H1 (cell line): ENCODE measurements around the gene PKD1. TPM values are rescaled to one million over a fixed set of nuclear protein-coding genes. Genes with fewer than 3 reads are reported as not detected.

Source experiments
- CTCF ChIA-PET: fragments of 300-600 bp; sonication (Branson Sonifier 250); formaldehyde crosslinking; loops from one replicate; lab custom pipeline; 2021; ENCODE audit not compliant: partially characterized antibody; lab: Charles Lee
- POLR2A ChIA-PET: fragments of 300-600 bp; sonication (Branson Sonifier 250); formaldehyde crosslinking; loops from one replicate; lab custom pipeline; 2021; ENCODE audit warnings: inconsistent platforms; ENCODE audit not compliant: partially characterized antibody; lab: Charles Lee
- DNase-seq, 2 experiments: peaks; one replicate each; pipeline versions ENCODE4 v3.0.0 to v3.0.0-alpha.2; 2010 to 2022; ENCODE audit warnings: low spot score in 2 of 2, low read depth in 1 of 2, mixed read lengths in 1 of 2
- FAIRE-seq: peaks from 2 replicates; lab custom pipeline; 2011; peaks lifted over from hg19 to GRCh38; lab: Jason Lieb, UNC
- H2AFZ ChIP-seq: 2 replicates; pipeline ENCODE4 v1.8.1; 2012; ENCODE audit warnings: low read length, inconsistent platforms
- H2AK5ac ChIP-seq: 2 replicates; pipeline ENCODE4 v1.6.1; 2013; ENCODE audit warnings: low read depth, low read length
- H2BK120ac ChIP-seq: replicated peaks from 2 replicates; pipeline ENCODE3; 2013; ENCODE audit warnings: low read depth, low read length, inconsistent platforms
- H2BK12ac ChIP-seq: 2 replicates; pipeline ENCODE4 v1.6.1; 2013; ENCODE audit warnings: low read depth, low read length
- H2BK15ac ChIP-seq: 2 replicates; pipeline ENCODE4 v1.6.1; 2013; ENCODE audit warnings: low read length
- H2BK20ac ChIP-seq: 2 replicates; pipeline ENCODE4 v1.6.1; 2013; ENCODE audit warnings: low read length
- H2BK5ac ChIP-seq: 2 replicates; pipeline ENCODE4 v1.6.1; 2013; ENCODE audit warnings: low read depth, low read length
- H3K14ac ChIP-seq: 2 replicates; pipeline ENCODE4 v1.6.1; 2013; ENCODE audit warnings: inconsistent platforms; ENCODE audit not compliant: insufficient read length
- H3K18ac ChIP-seq: 2 replicates; pipeline ENCODE4 v1.6.1; 2013; ENCODE audit warnings: low read length; ENCODE audit errors: extremely low read depth
- H3K23ac ChIP-seq: 2 replicates; pipeline ENCODE4 v1.6.1; 2013; ENCODE audit warnings: inconsistent platforms; ENCODE audit not compliant: insufficient read length
- H3K23me2 ChIP-seq: 2 replicates; pipeline ENCODE4 v1.6.1; 2013; ENCODE audit warnings: low read depth, low read length
- H3K27ac ChIP-seq: 2 replicates; pipeline ENCODE4 v1.6.1; 2011; ENCODE audit warnings: low read depth, low read length, inconsistent platforms
- H3K27me3 ChIP-seq, 4 experiments: replicated peaks in 1 of 4; 1 replicate in 1 of 4; 2 replicates in 3 of 4; pipeline versions ENCODE4 v1.6.1 to v1.8.1; 2011 to 2013; ENCODE audit warnings: low read length in 3 of 4, mild to moderate bottlenecking in 3 of 4, inconsistent platforms in 2 of 4, mixed read lengths in 2 of 4, moderate library complexity in 1 of 4; ENCODE audit not compliant: control insufficient read depth in 3 of 4, insufficient read depth in 3 of 4; ENCODE audit errors: extremely low read depth in 1 of 4
- H3K36me3 ChIP-seq, 4 experiments: 2 replicates each; pipeline versions ENCODE4 v1.6.1 to v1.8.1; 2011 to 2013; ENCODE audit warnings: mild to moderate bottlenecking in 4 of 4, low read length in 3 of 4, moderate library complexity in 2 of 4, control low read depth in 1 of 4, inconsistent platforms in 1 of 4; ENCODE audit not compliant: insufficient read depth in 4 of 4, control insufficient read depth in 2 of 4
- H3K4ac ChIP-seq: replicated peaks from 2 replicates; pipeline ENCODE3; 2013; ENCODE audit warnings: low read length, low read depth, mixed read lengths, inconsistent platforms; ENCODE audit not compliant: insufficient read length
- H3K4me1 ChIP-seq, 4 experiments: replicated peaks in 1 of 4; 1 replicate in 1 of 4; 2 replicates in 3 of 4; pipeline versions ENCODE4 v1.6.1 to v1.8.1; 2011 to 2013; ENCODE audit warnings: low read length in 3 of 4, inconsistent platforms in 2 of 4, mixed read lengths in 1 of 4; ENCODE audit not compliant: insufficient read depth in 4 of 4, control insufficient read depth in 3 of 4
- H3K4me2 ChIP-seq, 2 experiments: 2 replicates each; pipeline versions ENCODE4 v1.6.1 to v1.8.1; 2011 to 2013; ENCODE audit warnings: low read depth in 2 of 2, low read length in 2 of 2, control low read depth in 1 of 2, inconsistent platforms in 1 of 2, mild to moderate bottlenecking in 1 of 2; ENCODE audit not compliant: insufficient read depth in 1 of 2
- H3K4me3 ChIP-seq, 4 experiments: fragments of 200-600, 300-600 bp in 1 of 4; sonication (generic), shearing (Covaris generic), sonication (Bioruptor Twin) in 1 of 4; 2 replicates each; pipeline versions ENCODE4 v1.5.1 to v1.8.1; 2011 to 2016; ENCODE audit warnings: low read length in 4 of 4, low read depth in 3 of 4, control low read depth in 2 of 4, inconsistent platforms in 2 of 4, mild to moderate bottlenecking in 2 of 4, mixed read lengths in 1 of 4, moderate library complexity in 1 of 4; ENCODE audit not compliant: insufficient read depth in 2 of 4; ENCODE audit errors: extremely low read depth in 1 of 4
- H3K56ac ChIP-seq: replicated peaks from 2 replicates; pipeline ENCODE3; 2013; ENCODE audit warnings: low read depth, mild to moderate bottlenecking, mixed read lengths, low read length, inconsistent platforms; ENCODE audit not compliant: insufficient read length
- H3K79me1 ChIP-seq: 2 replicates; pipeline ENCODE4 v1.6.1; 2013; ENCODE audit warnings: low read depth, low read length, control low read depth
- H3K79me2 ChIP-seq, 2 experiments: 2 replicates each; pipeline versions ENCODE4 v1.6.1 to v1.8.1; 2012 to 2013; ENCODE audit warnings: low read length in 2 of 2, mild to moderate bottlenecking in 2 of 2, inconsistent platforms in 1 of 2; ENCODE audit not compliant: insufficient read depth in 2 of 2, control insufficient read depth in 1 of 2
- H3K9ac ChIP-seq, 4 experiments: replicated peaks in 1 of 4; 1 replicate in 1 of 4; 2 replicates in 3 of 4; pipeline versions ENCODE4 v1.6.1 to v1.8.1; 2011 to 2013; ENCODE audit warnings: low read depth in 3 of 4, low read length in 3 of 4, control low read depth in 2 of 4, mild to moderate bottlenecking in 2 of 4, moderate library complexity in 2 of 4, inconsistent platforms in 1 of 4; ENCODE audit errors: extremely low read depth in 1 of 4
- H3K9me3 ChIP-seq, 2 experiments: 2 replicates each; pipeline versions ENCODE4 v1.6.1 to v1.8.1; 2012 to 2013; ENCODE audit warnings: mild to moderate bottlenecking in 2 of 2, moderate library complexity in 2 of 2, control low read depth in 1 of 2, inconsistent platforms in 1 of 2, low read depth in 1 of 2, low read length in 1 of 2, mixed read lengths in 1 of 2; ENCODE audit not compliant: insufficient read depth in 2 of 2
- H4K20me1 ChIP-seq, 2 experiments: replicated peaks in 1 of 2; 2 replicates each; pipeline versions ENCODE3 to v1.8.1; 2011 to 2013; ENCODE audit warnings: inconsistent platforms in 2 of 2, low read length in 2 of 2, mild to moderate bottlenecking in 1 of 2; ENCODE audit not compliant: insufficient read depth in 2 of 2, control insufficient read depth in 1 of 2
- H4K5ac ChIP-seq: 2 replicates; pipeline ENCODE4 v1.6.1; 2013; ENCODE audit warnings: low read length, low read depth, mixed read lengths, inconsistent platforms; ENCODE audit not compliant: insufficient read length
- H4K8ac ChIP-seq: 2 replicates; pipeline ENCODE4 v1.8.0; 2013; ENCODE audit warnings: mild to moderate bottlenecking, moderate library complexity, low read length, inconsistent platforms; ENCODE audit not compliant: insufficient read depth; ENCODE audit errors: extremely low read depth
- H4K91ac ChIP-seq: replicated peaks from 2 replicates; pipeline ENCODE3; 2013; ENCODE audit warnings: low read length, mixed read lengths, inconsistent platforms; ENCODE audit not compliant: insufficient read length
- CREB1 ChIP-seq: IDR thresholded peaks from 2 replicates; pipeline ENCODE4 v1.6.1; 2012; ENCODE audit warnings: inconsistent platforms
- GABPA ChIP-seq: IDR thresholded peaks from 2 replicates; pipeline ENCODE4 v1.6.1; 2011; ENCODE audit warnings: mild to moderate bottlenecking, low read length, moderate library complexity, borderline replicate concordance; ENCODE audit not compliant: insufficient read depth
- KDM5A ChIP-seq: fragments of 200-600 bp; IDR thresholded peaks from 2 replicates; pipeline ENCODE4 v1.7.1; 2012; ENCODE audit warnings: mild to moderate bottlenecking, low read length, inconsistent platforms, mixed read lengths
- SP1 ChIP-seq: IDR thresholded peaks from 2 replicates; pipeline ENCODE4 v1.6.1; 2011; ENCODE audit warnings: low read depth, low read length
- SRF ChIP-seq: IDR thresholded peaks from 2 replicates; pipeline ENCODE4 v1.6.1; 2011; ENCODE audit warnings: mild to moderate bottlenecking, low read depth, low read length, moderate library complexity
- WGBS, 2 experiments: shearing (Covaris generic) in 1 of 2; methylation state at CpG; one replicate each; pipeline versions ENCODE4 v1.1.6 to v1.1.7; 2013 to 2015; ENCODE audit warnings: low lambda C conversion rate in 2 of 2, mixed read lengths in 2 of 2, inconsistent platforms in 1 of 2, low coverage in 1 of 2, missing lambda C conversion rate in 1 of 2; ENCODE audit not compliant: insufficient replicate concordance in 2 of 2, insufficient coverage in 1 of 2, insufficient read length in 1 of 2; ENCODE audit errors: extremely low coverage in 1 of 2, missing lambda C conversion rate in 1 of 2; 5-methylcytosine and 5-hydroxymethylcytosine counted together
- polyA plus RNA-seq, 7 experiments: library from polyadenylated mRNA; depleted of rRNA in 3 of 7; stranded (reverse) in 5 of 7; unstranded in 2 of 7; fragments of >200 nt in 5 of 7; fragments of 200-250 nt in 2 of 7; gene quantifications; 1 replicate in 5 of 7; 2 replicates in 1 of 7; 4 replicates in 1 of 7; pipeline versions ENCODE4 v1.2.1 to v1.2.3, GENCODE V29; 2011 to 2013; ENCODE audit warnings: missing spikeins in 2 of 7, mixed read lengths in 2 of 7
- total RNA-seq: library from RNA; stranded (reverse); fragmentation: NEBNext Ultra II Directional; extraction: Animal tissue kit (Norgen Biotek cat#: 25700); gene quantifications from 2 replicates; pipeline ENCODE4 v1.2.1, GENCODE V29; 2021
- TF ChIP-seq, protein P1 (sequence below): IDR thresholded peaks from 2 replicates; pipeline ENCODE4 v1.6.1; 2011; ENCODE audit warnings: low read depth, mild to moderate bottlenecking, low read length; ENCODE audit not compliant: insufficient read depth
- TF ChIP-seq, protein P2 (sequence below): IDR thresholded peaks from 2 replicates; pipeline ENCODE4 v1.6.1; 2012; ENCODE audit warnings: inconsistent platforms
- TF ChIP-seq, protein P3 (sequence below): IDR thresholded peaks from 2 replicates; pipeline ENCODE4 v1.6.1; 2012; ENCODE audit warnings: low read length, inconsistent platforms

Gene PKD1
- total and polyA plus RNA-seq, 2 of the 8 experiments (the other 6 are each of a cell fraction or from before 2014, with no cell fraction given) = 40.6 to 52.7 TPM

DNA sequence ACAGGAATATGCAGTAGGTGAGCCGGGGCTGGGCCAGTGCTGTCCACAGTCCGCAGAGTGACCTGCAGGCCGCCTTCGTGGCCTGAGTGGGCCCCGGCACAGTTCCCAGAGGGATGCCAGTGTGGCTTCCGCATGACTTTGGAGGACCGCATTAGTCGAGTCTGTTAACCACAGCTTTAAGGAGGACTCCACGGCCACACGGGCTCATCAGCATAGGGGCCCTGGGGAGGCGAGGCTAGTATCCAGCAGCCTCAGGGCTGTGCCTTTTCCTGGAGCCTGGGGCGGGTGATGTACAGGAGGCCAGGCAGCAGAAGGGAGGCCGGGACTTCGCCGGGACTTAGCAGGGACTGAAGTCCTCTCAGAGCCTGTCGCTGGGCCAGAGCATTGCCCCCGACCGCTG, 74.7 kb downstream of the PKD1 start:
- H2BK12ac ChIP-seq = no peak overlapping the region
- H3K18ac ChIP-seq = no peak overlapping the region
- H3K14ac ChIP-seq = no peak overlapping the region
- H3K27ac ChIP-seq = no peak overlapping the region
- H3K9me3 ChIP-seq = no peaks in the 10 kb centered on the region
- no peaks in the 10 kb centered on the region for H3K79me2 ChIP-seq
- no peaks in the 10 kb centered on the region for H3K4me1 ChIP-seq
- no peak for FAIRE-seq
- no peak overlapping the region; the same call in 1 of the 2 replicates for H2BK5ac ChIP-seq
- H3K4me3 ChIP-seq = no peak overlapping the region
- H3K23ac ChIP-seq = no peak overlapping the region
- H3K4ac ChIP-seq = no peak overlapping the region
- no peak overlapping the region for H4K8ac ChIP-seq
- H3K27me3 ChIP-seq = no peaks in the 10 kb centered on the region
- no peak overlapping the region for H4K5ac ChIP-seq
- H2AK5ac ChIP-seq = no peak overlapping the region
- H2BK120ac ChIP-seq = no peak overlapping the region
- H3K56ac ChIP-seq = no peak overlapping the region
- TF ChIP-seq SRF (no peak), CREB1 (no peak), GABPA (no peak), SP1 (no peak), KDM5A (no peak)
- TF ChIP-seq, protein P1, sequence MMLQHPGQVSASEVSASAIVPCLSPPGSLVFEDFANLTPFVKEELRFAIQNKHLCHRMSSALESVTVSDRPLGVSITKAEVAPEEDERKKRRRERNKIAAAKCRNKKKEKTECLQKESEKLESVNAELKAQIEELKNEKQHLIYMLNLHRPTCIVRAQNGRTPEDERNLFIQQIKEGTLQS = no peak
- TF ChIP-seq, protein P2, sequence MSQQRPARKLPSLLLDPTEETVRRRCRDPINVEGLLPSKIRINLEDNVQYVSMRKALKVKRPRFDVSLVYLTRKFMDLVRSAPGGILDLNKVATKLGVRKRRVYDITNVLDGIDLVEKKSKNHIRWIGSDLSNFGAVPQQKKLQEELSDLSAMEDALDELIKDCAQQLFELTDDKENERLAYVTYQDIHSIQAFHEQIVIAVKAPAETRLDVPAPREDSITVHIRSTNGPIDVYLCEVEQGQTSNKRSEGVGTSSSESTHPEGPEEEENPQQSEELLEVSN = no peak
- TF ChIP-seq, protein P3, sequence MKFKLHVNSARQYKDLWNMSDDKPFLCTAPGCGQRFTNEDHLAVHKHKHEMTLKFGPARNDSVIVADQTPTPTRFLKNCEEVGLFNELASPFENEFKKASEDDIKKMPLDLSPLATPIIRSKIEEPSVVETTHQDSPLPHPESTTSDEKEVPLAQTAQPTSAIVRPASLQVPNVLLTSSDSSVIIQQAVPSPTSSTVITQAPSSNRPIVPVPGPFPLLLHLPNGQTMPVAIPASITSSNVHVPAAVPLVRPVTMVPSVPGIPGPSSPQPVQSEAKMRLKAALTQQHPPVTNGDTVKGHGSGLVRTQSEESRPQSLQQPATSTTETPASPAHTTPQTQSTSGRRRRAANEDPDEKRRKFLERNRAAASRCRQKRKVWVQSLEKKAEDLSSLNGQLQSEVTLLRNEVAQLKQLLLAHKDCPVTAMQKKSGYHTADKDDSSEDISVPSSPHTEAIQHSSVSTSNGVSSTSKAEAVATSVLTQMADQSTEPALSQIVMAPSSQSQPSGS = no peak
- no peak overlapping the region; a peak in 1 of 7 replicates for H3K9ac ChIP-seq
- peaks cover 0 to 13% of the 10 kb centered on the region in 2 experiments for H4K20me1 ChIP-seq
- ChIA-PET CTCF (interaction anchor here (1.0 to 2.2 kb wide), 4 partner anchors 12 to 56 kb away, joined by 3 to 6 read pairs (median 4); no protein-coding TSS in a partner anchor), POLR2A (interaction anchor here (0.9 to 3.6 kb wide), 6 partner anchors 9 to 150 kb away, joined by 3 to 11 read pairs (median 5); partner anchors contain the start of genes BRICD5, NTHL1, TRAF7 and TSC2)
- DNase-seq = no peak
- no peak overlapping the region for H2AFZ ChIP-seq
- no peak overlapping the region for H2BK15ac ChIP-seq
- WGBS, 2 experiments = 96% methylated on average over 18 of the region's 18 CpGs; no CpG with 5 or more reads in 1 of the 2 experiments
- no peak overlapping the region for H2BK20ac ChIP-seq
- no peaks in the 10 kb centered on the region for H3K79me1 ChIP-seq
- H4K91ac ChIP-seq = no peak overlapping the region
- peaks cover 2 to 10% (median 4%) of the 10 kb centered on the region in 4 experiments; a peak in 6 of 8 replicates for H3K36me3 ChIP-seq
- H3K4me2 ChIP-seq = no peak overlapping the region
- no peaks in the 10 kb centered on the region for H3K23me2 ChIP-seq
